MG63 (cell line): Measurements from ENCODE around the gene GNA12. TPM values are rescaled to one million over a fixed set of nuclear protein-coding genes. Genes with fewer than 3 reads are reported as not detected.
"Not testable (repeated sequence)": the region's sequence is repeated elsewhere in the genome, so short reads cannot be mapped to it uniquely, and the experiment has no call there.

Source experiments
- DNase-seq: peaks from one replicate; pipeline ENCODE4 v3.0.0-alpha.2; 2020
- H3K27me3 ChIP-seq: fragments of 250-450 bp; sonication (Bioruptor Pico); 2 replicates; pipeline ENCODE4 v1.5.1; 2020; ENCODE audit warnings: mild to moderate bottlenecking, moderate library complexity
- H3K36me3 ChIP-seq: fragments of 250-450 bp; sonication (Bioruptor Pico); 2 replicates; pipeline ENCODE4 v1.5.1; 2020; ENCODE audit warnings: mild to moderate bottlenecking, moderate library complexity
- H3K4me3 ChIP-seq: fragments of 250-450 bp; sonication (Bioruptor Pico); 2 replicates; pipeline ENCODE4 v1.5.1; 2020; ENCODE audit warnings: mild to moderate bottlenecking, moderate library complexity
- H3K9me3 ChIP-seq: fragments of 250-450 bp; sonication (Bioruptor Pico); 2 replicates; pipeline ENCODE4 v1.5.1; 2020; ENCODE audit warnings: mild to moderate bottlenecking, moderate library complexity
- total RNA-seq: library from RNA; depleted of rRNA; stranded (reverse); fragments of >200 nt; shearing (Covaris generic); gene quantifications from 2 replicates; pipeline ENCODE4 v1.2.3, GENCODE V29; 2014; ENCODE audit warnings: low replicate concordance

GNA12 gene
- total RNA-seq, 1 experiment from 2014 or later = 49.1 TPM

GRCh38 chr7:2701424-2701823, 142.7 kb downstream of the GNA12 start:
- Histone ChIP-seq H3K4me3 (no peak overlapping the region), H3K36me3 (no peaks in the 10 kb centered on the region), H3K27me3 (no peaks in the 10 kb centered on the region), H3K9me3 (no peaks in the 10 kb centered on the region)
- no peak for DNase-seq

GRCh38 chr7:2700141-2700850, 143.8 kb downstream of the GNA12 start:
- DNase-seq = no peak
- no peaks in the 10 kb centered on the region for H3K9me3 ChIP-seq
- H3K36me3 ChIP-seq = no peaks in the 10 kb centered on the region
- no peaks in the 10 kb centered on the region for H3K27me3 ChIP-seq
- no peak overlapping the region for H3K4me3 ChIP-seq

GRCh38 chr7:2699289-2699620, 144.9 kb downstream of the GNA12 start:
- Histone ChIP-seq H3K36me3 (no peaks in the 10 kb centered on the region), H3K4me3 (no peak overlapping the region), H3K27me3 (no peaks in the 10 kb centered on the region), H3K9me3 (no peaks in the 10 kb centered on the region)
- no peak for DNase-seq

GRCh38 chr7:2698581-2699288, 145.4 kb downstream of the GNA12 start:
- Histone ChIP-seq H3K36me3 (no peaks in the 10 kb centered on the region), H3K4me3 (no peak overlapping the region), H3K27me3 (no peaks in the 10 kb centered on the region), H3K9me3 (no peaks in the 10 kb centered on the region)
- DNase-seq = no peak

- not testable (repeated sequence) for H3K9me3 ChIP-seq, DNase-seq, H3K27me3 ChIP-seq, H3K4me3 ChIP-seq, H3K36me3 ChIP-seq
These were observed 150.0 kb downstream of the GNA12 start for GRCh38 chr7:2694122-2694436.

- H3K9me3 ChIP-seq, H3K27me3 ChIP-seq, DNase-seq, H3K36me3 ChIP-seq, H3K4me3 ChIP-seq: not testable (repeated sequence)
These were observed 150.5 kb downstream of the GNA12 start for GRCh38 chr7:2693420-2694121.

- Histone ChIP-seq H3K36me3 (no peaks in the 10 kb centered on the region), H3K9me3 (no peaks in the 10 kb centered on the region), H3K27me3 (peaks cover 7% of the 10 kb centered on the region), H3K4me3 (no peak overlapping the region)
- DNase-seq = no peak
These were observed 151.6 kb downstream of the GNA12 start for GRCh38 chr7:2692543-2692942.

GRCh38 chr7:2691932-2692439, 152.1 kb downstream of the GNA12 start:
- not testable (repeated sequence) for H3K36me3 ChIP-seq, H3K27me3 ChIP-seq, H3K9me3 ChIP-seq, H3K4me3 ChIP-seq, DNase-seq

GRCh38 chr7:2691011-2691707, 152.9 kb downstream of the GNA12 start:
- H3K4me3 ChIP-seq = no peak overlapping the region
- no peak for DNase-seq
- no peaks in the 10 kb centered on the region for H3K9me3 ChIP-seq
- peaks cover 7% of the 10 kb centered on the region for H3K27me3 ChIP-seq
- no peaks in the 10 kb centered on the region for H3K36me3 ChIP-seq

- DNase-seq = no peak
- H3K9me3 ChIP-seq = no peaks in the 10 kb centered on the region
- no peaks in the 10 kb centered on the region for H3K36me3 ChIP-seq
- H3K4me3 ChIP-seq = no peak overlapping the region
- peaks cover 7% of the 10 kb centered on the region for H3K27me3 ChIP-seq
These were observed 154.0 kb downstream of the GNA12 start for GRCh38 chr7:2689951-2690705.

GRCh38 chr7:2689343-2689847, 154.7 kb downstream of the GNA12 start:
- H3K27me3 ChIP-seq = peaks cover 7% of the 10 kb centered on the region
- no peak for DNase-seq
- no peaks in the 10 kb centered on the region for H3K36me3 ChIP-seq
- no peaks in the 10 kb centered on the region for H3K9me3 ChIP-seq
- no peak overlapping the region for H3K4me3 ChIP-seq

GRCh38 chr7:2688409-2689342, 155.4 kb downstream of the GNA12 start:
- H3K4me3 ChIP-seq = no peak overlapping the region
- H3K9me3 ChIP-seq = no peaks in the 10 kb centered on the region
- no peaks in the 10 kb centered on the region for H3K36me3 ChIP-seq
- peaks cover 7% of the 10 kb centered on the region for H3K27me3 ChIP-seq
- DNase-seq = no peak

GRCh38 chr7:2687881-2688318, 156.2 kb downstream of the GNA12 start, which contains the start of gene AMZ1:
AMZ1 (plus strand) TSS chr7:2688202; CDS start chr7:2700452, 12,250 bp downstream.
- peak; percentile 34 for DNase-seq
- H3K9me3 ChIP-seq = no peaks in the 10 kb centered on the region
- H3K36me3 ChIP-seq = no peaks in the 10 kb centered on the region
- H3K4me3 ChIP-seq = peak within 1 kb of the TSS; percentile 22; the same call in 1 of the 2 replicates
- peaks cover 7% of the 10 kb centered on the region for H3K27me3 ChIP-seq

- Histone ChIP-seq H3K27me3 (peaks cover 7% of the 10 kb centered on the region), H3K36me3 (no peaks in the 10 kb centered on the region), H3K4me3 (no peak overlapping the region), H3K9me3 (no peaks in the 10 kb centered on the region)
- DNase-seq = no peak
These were observed 156.7 kb downstream of the GNA12 start for GRCh38 chr7:2687338-2687869.

GRCh38 chr7:2686101-2686500, 158.0 kb downstream of the GNA12 start:
- peaks cover 7% of the 10 kb centered on the region for H3K27me3 ChIP-seq
- no peaks in the 10 kb centered on the region for H3K9me3 ChIP-seq
- no peak overlapping the region for H3K4me3 ChIP-seq
- DNase-seq = no peak
- H3K36me3 ChIP-seq = no peaks in the 10 kb centered on the region
